K562 (cell line): ENCODE measurements around the gene TSPOAP1. TPM values are rescaled to one million over a fixed set of nuclear protein-coding genes. Genes with fewer than 3 reads are reported as not detected.

Source experiments
- ARNT ChIP-seq, 2 experiments: fragments of 450-650 bp; IDR thresholded peaks; 2 replicates each; pipeline ENCODE4 v1.6.1; 2016; ENCODE audit warnings: mild to moderate bottlenecking in 1 of 2
- ATF3 ChIP-seq, 2 experiments: fragments of 450-650 bp in 1 of 2; sonication (generic) in 1 of 2; formaldehyde crosslinking in 1 of 2; IDR thresholded peaks in 1 of 2; conservative IDR thresholded peaks in 1 of 2; 2 replicates each; pipeline versions ENCODE4 v1.6.1 to v1.8.1; 2016 to 2023; ENCODE audit warnings: mild to moderate bottlenecking in 2 of 2, moderate library complexity in 2 of 2, inconsistent platforms in 1 of 2, missing genetic modification reagents in 1 of 2
- BCL6 ChIP-seq: fragments of 250-450 bp; sonication (Bioruptor Pico); IDR thresholded peaks from 2 replicates; pipeline ENCODE4 v1.4.0; 2020
- CBFA2T3 ChIP-seq: fragments of 450-650 bp; IDR thresholded peaks from 2 replicates; pipeline ENCODE4 v1.6.1; 2017
- CEBPZ ChIP-seq: fragments of 150-350 bp; IDR thresholded peaks from 2 replicates; pipeline ENCODE4 v1.6.1; 2014; ENCODE audit warnings: low read depth, mild to moderate bottlenecking, low read length, borderline replicate concordance
- HDAC1 ChIP-seq, 2 experiments: fragments of 450-650 bp; IDR thresholded peaks; 2 replicates each; pipeline ENCODE4 v1.6.1; 2016 to 2017; ENCODE audit warnings: inconsistent platforms in 1 of 2, mild to moderate bottlenecking in 1 of 2, moderate library complexity in 1 of 2
- HDAC6 ChIP-seq: IDR thresholded peaks from 2 replicates; pipeline ENCODE4 v1.6.1; 2012; ENCODE audit warnings: low read depth, mild to moderate bottlenecking, control low read depth, inconsistent platforms, low read length, moderate library complexity
- HIVEP1 ChIP-seq: fragments of 250-450 bp; sonication (Bioruptor Pico); IDR thresholded peaks from 2 replicates; pipeline ENCODE4 v1.4.0; 2020; ENCODE audit warnings: mild to moderate bottlenecking
- HMG20B ChIP-seq: fragments of 250-450 bp; sonication (Bioruptor Pico); IDR thresholded peaks from 2 replicates; pipeline ENCODE4 v1.5.0; 2021; ENCODE audit warnings: mild to moderate bottlenecking
- HNRNPL ChIP-seq: fragments of 200-400 bp; formaldehyde crosslinking; IDR thresholded peaks from 2 replicates; pipeline ENCODE4 v1.6.1; 2017; ENCODE audit warnings: low read depth, mild to moderate bottlenecking, low read length
- MLX ChIP-seq, 2 experiments: fragments of 450-650 bp in 1 of 2; sonication (generic) in 1 of 2; formaldehyde crosslinking; conservative IDR thresholded peaks; 2 replicates each; pipeline versions ENCODE4 v1.4.0 to v1.8.1; 2020 to 2022; ENCODE audit warnings: mild to moderate bottlenecking in 1 of 2, missing genetic modification reagents in 1 of 2
- MNT ChIP-seq, 2 experiments: fragments of 450-650 bp; conservative IDR thresholded peaks; 2 replicates each; pipeline ENCODE4 v1.6.1; 2017; ENCODE audit warnings: mild to moderate bottlenecking in 2 of 2, moderate library complexity in 2 of 2
- NRF1 ChIP-seq, 2 experiments: fragments of 450-650 bp; IDR thresholded peaks in 1 of 2; conservative IDR thresholded peaks in 1 of 2; 2 replicates each; pipeline ENCODE4 v1.6.1; 2014; ENCODE audit warnings: mild to moderate bottlenecking in 2 of 2
- POLR2AphosphoS2 ChIP-seq: IDR thresholded peaks from 2 replicates; pipeline ENCODE4 v1.6.1; 2012; ENCODE audit warnings: low read length, improper control_type of control experiment
- THAP7 ChIP-seq: fragments of 250-450 bp; sonication (Bioruptor Pico); IDR thresholded peaks from 2 replicates; pipeline ENCODE4 v1.5.0; 2021
- ZNF197 ChIP-seq: fragments of 200-800 bp; sonication (Bioruptor generic); IDR thresholded peaks from 2 replicates; pipeline ENCODE4 v1.6.1; 2016; ENCODE audit warnings: low read depth, missing genetic modification characterization, missing compliant biosample characterization
- ZNF586 ChIP-seq: fragments of 450-650 bp; formaldehyde crosslinking; conservative IDR thresholded peaks from 2 replicates; pipeline ENCODE4 v1.4.0; 2020; ENCODE audit warnings: mild to moderate bottlenecking, moderate library complexity
- ZNF77 ChIP-seq: fragments of 250-450 bp; sonication (Bioruptor Pico); IDR thresholded peaks from 2 replicates; pipeline ENCODE4 v1.5.0; 2020
- polyA plus RNA-seq, 8 experiments: library from polyadenylated mRNA; depleted of rRNA in 4 of 8; stranded (reverse) in 5 of 8; unstranded in 3 of 8; fragments of >200 nt; fragmentation: Nextera tagmentation in 2 of 8; fragmentation: Illumina TruSeq in 1 of 8; extraction: Ambion mirVana in 2 of 8; extraction: Trizol in 1 of 8; gene quantifications; 2 replicates each; pipeline versions ENCODE4 v1.2.1 to v1.2.3, GENCODE V29; 2011 to 2014; ENCODE audit warnings: inconsistent platforms in 1 of 8, missing spikeins in 1 of 8
- total RNA-seq, 7 experiments: library from RNA; depleted of rRNA in 6 of 7; stranded (reverse); fragments of >200 nt in 6 of 7; fragmentation: Illumina TruSeq in 2 of 7; extraction: Trizol in 2 of 7; gene quantifications; 2 replicates each; pipeline versions ENCODE4 v1.2.1 to v1.2.3, GENCODE V29; 2011 to 2021; ENCODE audit warnings: low replicate concordance in 1 of 7
- TF ChIP-seq, protein P1 (sequence below): sonication (generic); formaldehyde crosslinking; IDR thresholded peaks from 2 replicates; pipeline ENCODE4 v1.8.0; 2022; ENCODE audit warnings: mild to moderate bottlenecking, missing genetic modification reagents

Gene TSPOAP1
- total and polyA plus RNA-seq, 9 of the 15 experiments (the other 6 are each of a cell fraction or from before 2014, with no cell fraction given), result 0.87 to 3.9 (median 1.8) TPM; not detected in 2

DNA sequence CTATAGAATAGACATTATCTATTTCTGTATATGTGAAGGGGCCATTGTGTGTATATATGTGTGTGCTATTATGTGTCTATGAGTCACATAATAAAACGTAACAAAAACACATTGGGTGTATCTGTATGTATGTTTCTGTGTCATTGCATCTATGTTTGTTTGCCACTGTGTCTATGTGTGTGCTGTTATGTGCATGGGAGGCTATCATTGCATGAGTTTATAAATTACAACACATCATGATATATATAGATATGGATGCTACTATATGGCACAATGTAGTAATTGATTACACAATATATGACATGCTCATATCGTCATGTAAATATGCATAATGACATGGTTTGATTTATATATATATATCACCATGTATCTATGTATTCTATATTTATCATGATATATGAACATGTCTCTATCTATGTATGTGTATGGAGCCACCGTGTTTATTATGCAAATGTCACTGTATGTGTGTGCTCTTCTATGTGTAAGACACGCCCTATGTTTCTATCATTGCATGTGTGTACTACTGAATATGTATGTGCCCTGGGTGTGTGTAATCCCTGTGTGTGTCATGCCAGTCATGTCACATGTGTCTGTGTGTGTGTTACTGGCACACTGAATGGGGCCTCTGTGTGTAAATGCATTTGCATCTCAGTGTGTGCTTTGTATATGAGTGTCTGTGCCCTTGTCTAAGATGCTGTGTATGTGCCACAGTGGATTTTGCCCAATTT lies 1.4 kb upstream of the TSPOAP1 start (continued):
- TF ChIP-seq HIVEP1 (CRISPR knock-in tag), result no peak
- TF ChIP-seq HNRNPL, result peak; percentile 86
- no peak for TF ChIP-seq HMG20B (CRISPR knock-in tag)
- peak; percentile 7; the same call in 1 of the 2 replicates for TF ChIP-seq ZNF586 (CRISPR knock-in tag)
- TF ChIP-seq MLX (CRISPR knock-in tag; conservative IDR thresholded peaks at IDR 0.05), result no peak; a peak in 1 of 4 replicates
- no peak; the same call in 1 of the 2 replicates for TF ChIP-seq ZNF77 (CRISPR knock-in tag)
- TF ChIP-seq MNT (conservative IDR thresholded peaks at IDR 0.05), result peak; percentile 15 to 35; a peak in 2 of 4 replicates
- TF ChIP-seq CEBPZ, result no peak
- 0 out of 2 replicates have a peak, but pooled peaks have one; percentile 11 for TF ChIP-seq THAP7
- TF ChIP-seq HDAC6, result no peak
- TF ChIP-seq HDAC1 (IDR thresholded peaks at IDR 0.05), result 0 out of 4 replicates have a peak, but pooled peaks of 1 of the 2 experiments have one; percentile 12
- TF ChIP-seq POLR2AphosphoS2, result peak; percentile 92
- TF ChIP-seq, protein P1, sequence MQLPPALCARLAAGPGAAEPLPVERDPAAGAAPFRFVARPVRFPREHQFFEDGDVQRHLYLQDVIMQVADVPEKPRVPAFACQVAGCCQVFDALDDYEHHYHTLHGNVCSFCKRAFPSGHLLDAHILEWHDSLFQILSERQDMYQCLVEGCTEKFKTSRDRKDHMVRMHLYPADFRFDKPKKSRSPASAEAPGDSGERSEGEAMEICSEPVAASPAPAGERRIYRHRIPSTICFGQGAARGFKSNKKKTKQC (CRISPR knock-in tag), result no peak
- TF ChIP-seq BCL6, result no peak
- peak in 1 of 2 experiments; percentile 68; a peak in 2 of 4 replicates for TF ChIP-seq ARNT (IDR thresholded peaks at IDR 0.05)
- no peak for TF ChIP-seq CBFA2T3
- no peak; a peak in 1 of 4 replicates for TF ChIP-seq NRF1 (conservative IDR thresholded peaks at IDR 0.05 in 1 of 2, IDR thresholded peaks at IDR 0.05 in 1 of 2)
- TF ChIP-seq ATF3 (IDR thresholded peaks at IDR 0.05), result peak; percentile 55; the same call in 1 of the 2 replicates
- no peak; the same call in 1 of the 2 replicates for TF ChIP-seq ATF3 (CRISPR knock-in tag; conservative IDR thresholded peaks at IDR 0.05)
- no peak for TF ChIP-seq ZNF197 (CRISPR knock-in tag)
